Right renal cortex interstitium (tissue), 3 donors: Measurements from ENCODE around the gene F7. TPM values are rescaled to one million over a fixed set of nuclear protein-coding genes. Genes with fewer than 3 reads are reported as not detected.
"Not testable (repeated sequence)": the region's sequence is repeated elsewhere in the genome, so short reads cannot be mapped to it uniquely, and the experiment has no call there.

Experiments used
- DNase-seq, 3 donors: peaks; one replicate each; pipeline ENCODE4 v3.0.0-alpha.2; 2013; ENCODE audit warnings: low read depth in 3 of 3, low spot score in 2 of 3
- polyA plus RNA-seq, 3 donors: library from polyadenylated mRNA; unstranded; fragments of 120-200 nt; gene quantifications; one replicate each; pipeline ENCODE4 v1.2.1, GENCODE V29; 2013; ENCODE audit not compliant: insufficient read length in 3 of 3

Gene F7
- polyA plus RNA-seq, 3 donors = 2.6 to 4.5 (median 3.2) TPM

DNA sequence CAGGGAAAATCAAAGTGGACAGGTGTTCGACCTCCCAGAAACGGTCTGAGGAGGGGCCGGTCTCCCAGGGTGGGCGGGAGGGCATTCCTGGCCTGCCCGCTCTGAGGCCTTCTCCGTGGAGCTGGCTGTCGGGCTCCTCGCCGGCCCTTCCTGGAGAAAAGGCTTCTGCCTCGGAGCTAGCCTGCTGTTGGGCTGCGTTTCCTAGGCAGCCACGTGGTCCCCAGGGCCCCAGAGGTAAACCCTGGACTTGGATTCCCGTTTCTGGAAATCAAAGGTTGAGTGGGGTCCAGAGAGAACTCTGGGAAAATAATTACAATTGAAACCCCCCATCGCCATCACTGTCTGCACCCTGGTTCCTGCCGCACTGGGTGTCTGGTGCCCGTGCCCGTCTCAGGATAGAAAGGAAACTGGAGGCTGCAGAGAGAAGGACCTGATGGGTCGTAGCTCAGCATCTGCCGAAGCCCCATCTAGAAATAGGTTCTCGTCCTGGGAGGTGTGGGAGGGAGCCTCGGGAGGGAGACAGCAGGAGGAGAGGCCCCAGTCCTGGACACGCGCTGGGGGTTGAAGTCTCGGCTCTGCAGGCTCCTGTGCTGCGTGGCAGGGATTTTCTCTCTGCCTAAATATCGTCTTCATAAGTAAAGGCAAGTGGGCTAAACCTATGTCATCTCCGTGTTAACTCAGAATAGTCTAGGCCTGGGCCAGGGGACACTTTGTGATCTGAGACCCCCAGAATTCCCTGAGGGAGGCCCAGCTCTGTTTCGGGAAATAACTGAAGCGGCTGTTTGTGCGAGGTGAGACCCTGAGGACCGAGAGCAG, 45.2 kb downstream of the F7 start:
- DNase-seq = no peak

DNA sequence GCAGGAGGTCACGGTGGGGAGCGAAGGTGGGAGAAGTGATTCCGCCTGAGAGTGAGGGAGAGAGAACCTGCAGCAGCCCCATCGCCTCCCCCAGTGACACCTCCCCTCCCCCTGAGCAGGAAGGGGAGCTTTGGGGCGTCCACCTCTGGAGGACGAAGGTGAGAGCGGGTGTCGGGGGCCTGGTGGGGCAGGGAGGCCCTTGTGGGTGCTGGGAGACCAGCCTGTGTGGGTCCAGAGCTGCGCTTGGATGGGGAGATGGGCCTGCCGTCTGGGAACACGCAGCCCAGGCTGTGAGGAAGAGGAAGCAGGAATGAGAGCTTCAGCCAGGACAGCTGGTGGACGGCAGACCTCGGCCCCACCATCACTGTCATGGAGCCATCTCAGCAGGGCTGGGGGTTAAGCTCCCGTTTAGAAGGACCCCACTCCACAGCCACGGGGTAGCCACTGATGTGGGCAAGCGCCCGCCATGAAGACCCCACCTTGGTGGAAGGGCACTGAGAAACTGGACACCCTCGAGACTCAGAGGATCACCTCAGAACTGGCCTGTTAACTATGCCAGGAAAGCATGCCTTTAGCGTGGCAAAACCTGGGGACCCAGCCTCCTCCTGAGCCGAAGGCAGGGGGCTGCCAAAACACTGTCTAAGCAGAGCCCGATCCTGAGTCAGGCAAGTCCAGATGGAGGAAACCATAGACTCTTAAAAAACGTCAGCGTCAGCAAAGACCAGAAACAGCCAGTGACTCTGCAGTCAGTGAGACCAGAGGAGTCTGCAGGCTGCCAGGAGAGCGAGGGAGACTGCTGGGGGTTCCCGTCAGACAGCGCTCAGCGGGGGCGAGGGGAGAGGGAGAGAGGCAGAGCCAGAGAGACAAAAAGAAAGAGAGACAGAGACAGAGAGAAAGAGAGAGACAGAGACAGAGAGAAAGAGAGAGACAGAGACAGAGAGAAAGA, 46.4 kb downstream of the F7 start:
- no peak for DNase-seq

DNA sequence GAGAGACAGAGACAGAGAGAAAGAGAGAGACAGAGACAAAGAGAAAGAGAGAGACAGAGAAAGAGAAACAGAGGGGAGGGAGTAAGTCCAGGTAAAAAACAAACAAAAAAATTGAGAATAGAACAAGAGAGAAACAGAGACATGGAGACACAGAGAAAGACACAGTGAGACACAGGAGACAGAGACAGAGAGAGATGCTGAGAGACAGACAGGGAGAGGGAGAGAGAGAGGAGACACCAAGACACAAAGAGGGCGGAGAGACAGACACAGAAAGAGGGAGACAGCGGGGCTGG, 47.0 kb downstream of the F7 start:
- no peak for DNase-seq

DNA sequence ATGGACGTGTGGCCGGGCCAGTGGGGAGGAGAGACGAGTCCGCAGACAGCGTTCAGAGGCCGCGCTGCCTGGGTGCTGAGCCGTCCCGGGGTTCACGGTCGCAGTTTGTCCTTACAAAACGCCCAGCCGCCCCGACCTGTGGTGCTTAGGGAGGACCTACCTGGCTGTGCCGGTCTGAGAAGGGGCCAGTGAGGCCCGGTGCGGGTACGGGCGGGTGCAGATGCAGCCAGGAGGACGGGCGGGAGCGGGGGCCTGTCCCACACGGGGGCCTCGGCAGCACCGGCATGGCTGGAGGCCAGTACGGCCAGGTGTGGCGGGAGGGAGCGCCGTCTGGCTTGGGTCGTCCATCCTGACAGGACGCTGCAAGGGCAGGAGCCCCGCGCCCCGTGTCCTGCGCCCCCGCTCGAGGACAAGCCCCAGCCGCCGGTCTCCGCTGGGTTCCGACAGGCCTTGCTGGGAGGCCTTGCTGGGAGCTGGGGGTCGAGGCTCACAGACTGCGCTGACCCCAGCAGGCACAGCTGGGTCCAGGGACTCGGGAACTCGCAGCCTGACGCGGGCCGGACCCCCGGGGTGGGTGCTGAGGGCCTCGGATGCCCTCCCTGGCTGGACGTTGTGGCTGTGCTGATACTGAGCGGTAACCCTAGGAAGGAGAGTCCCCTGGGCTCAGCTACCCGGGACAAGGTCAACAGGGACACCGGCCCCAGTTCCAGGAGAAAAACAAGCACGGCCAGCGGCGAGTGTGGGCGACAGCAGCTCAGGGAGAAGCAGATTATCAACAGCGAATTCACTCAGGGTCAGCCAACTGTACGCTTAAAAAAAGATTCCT, 47.6 kb downstream of the F7 start:
- no peak for DNase-seq

DNA sequence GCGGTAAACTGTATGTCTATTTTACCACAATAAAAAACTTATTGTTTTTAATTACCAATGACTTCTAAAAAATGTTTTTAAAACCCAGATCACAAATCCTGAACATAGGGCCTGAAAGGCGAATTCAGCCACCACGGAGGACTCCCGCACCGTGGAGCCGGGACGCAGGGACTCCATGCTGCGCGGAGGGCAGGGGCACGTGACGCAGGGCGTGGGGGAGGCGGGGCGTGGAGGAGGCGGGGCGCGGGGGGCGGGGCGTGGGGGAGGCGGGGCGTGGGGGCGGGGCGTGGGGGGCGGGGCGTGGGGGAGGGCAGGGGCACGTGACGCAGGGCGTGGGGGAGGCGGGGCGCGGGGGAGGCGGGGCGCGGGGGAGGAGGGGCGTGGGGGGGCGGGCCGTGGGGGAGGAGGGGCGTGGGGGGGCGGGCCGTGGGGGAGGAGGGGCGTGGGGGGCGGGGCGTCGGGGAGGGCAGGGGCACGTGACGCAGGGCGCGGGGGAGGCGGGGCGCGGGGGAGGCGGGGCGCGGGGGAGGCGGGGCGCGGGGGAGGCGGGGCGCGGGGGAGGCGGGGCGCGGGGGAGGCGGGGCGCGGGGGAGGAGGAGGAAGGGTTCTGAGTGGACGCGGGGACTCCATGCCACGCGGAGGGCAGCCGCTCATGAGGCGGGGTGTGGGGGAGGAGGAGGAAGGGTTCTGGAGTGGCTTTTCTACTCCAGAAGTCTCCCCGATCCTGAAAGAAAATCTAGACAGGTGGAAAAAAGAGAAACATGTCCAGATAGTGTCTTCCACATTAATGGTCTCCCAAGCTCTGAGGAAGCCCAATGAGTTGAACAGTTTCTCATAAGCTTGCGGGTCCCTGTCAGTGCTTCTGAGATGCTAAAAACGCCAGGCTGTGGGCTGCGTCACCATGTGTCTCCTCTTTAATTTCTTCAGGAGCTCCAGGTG, 48.5 kb downstream of the F7 start:
- no peak for DNase-seq

DNA sequence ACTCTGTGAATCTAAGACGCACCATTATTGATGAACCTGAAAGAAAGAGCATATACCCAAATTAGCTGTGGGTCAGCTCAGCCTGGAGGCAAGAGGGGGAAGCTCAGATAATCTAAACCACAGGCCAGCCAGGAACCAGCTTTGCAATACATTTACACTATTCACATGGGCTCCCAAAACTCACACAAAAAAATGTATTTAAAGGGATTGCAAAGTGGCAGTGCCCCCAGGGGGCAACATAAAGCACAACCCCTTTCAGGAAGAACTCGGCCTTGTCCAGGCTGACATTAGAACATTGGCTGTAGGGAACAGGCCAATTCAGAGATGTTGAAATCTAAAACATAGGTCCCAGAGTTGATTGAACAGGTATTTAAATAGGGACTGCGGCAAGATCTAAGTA, 49.6 kb downstream of the F7 start:
- DNase-seq = no peak

DNA sequence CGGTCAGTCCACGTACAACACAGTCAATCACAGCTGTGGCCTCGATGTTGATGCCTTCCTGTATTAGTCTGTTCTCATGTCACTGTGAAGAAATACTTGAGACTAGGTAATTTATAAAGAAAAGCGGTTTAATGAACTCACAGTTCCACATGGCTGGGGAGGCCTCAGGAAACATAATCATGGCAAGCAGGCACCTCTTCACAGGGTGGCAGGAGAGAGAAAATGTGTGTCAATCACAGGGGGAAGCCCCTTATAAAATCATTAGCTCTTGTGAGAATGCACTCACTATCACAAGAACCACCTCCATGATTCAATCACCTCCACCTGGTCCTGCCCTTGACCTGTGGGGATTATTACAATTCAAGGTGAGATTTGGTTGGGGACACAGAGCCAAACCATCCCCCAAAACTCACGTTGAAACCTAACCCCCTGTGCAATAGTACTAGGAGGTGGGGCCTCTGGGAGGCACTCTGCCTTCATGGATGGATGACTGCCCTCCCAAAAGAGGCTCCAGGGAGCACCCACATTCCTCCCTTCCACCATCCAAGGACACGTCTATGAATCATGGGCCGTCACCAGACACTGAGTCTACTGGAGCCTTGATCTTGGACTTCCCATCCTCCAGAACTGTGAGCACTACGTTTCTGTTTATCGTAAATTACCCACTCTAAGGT, 50.5 kb downstream of the F7 start:
- no peak for DNase-seq

DNA sequence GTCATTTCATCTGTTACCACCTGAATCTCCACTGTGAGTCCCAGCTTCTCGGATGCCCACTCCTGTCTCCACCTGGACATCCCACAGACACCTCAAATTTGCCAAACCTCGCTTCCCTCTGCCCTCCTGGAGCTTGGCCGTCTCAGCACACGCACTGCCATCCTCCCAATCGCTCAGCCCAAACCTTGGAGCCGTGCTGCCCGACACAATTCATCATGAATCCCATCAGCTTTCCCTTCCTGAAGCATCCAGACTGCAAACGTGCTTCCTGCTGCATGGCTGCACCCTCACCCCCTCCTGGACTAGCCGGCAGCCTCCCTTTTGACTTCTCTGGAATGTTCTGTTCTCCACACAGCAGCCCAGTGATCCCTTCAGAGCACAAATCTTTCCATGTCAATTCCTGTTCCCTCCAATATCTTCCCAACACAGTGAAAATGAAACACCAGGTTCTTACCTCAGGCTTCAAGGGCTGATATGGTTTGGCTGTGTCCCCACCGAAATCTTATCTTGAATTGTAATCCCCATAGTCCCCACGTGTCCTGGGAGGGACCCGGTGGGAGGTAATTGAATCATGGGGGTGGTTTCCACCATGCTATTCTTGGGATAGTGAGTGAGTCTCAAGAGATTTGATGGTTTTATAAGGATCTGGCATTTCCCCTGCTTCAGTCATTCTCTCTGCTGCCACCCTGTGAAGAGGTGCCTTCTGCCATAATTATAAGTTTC, 51.8 kb downstream of the F7 start:
- DNase-seq = no peak

DNA sequence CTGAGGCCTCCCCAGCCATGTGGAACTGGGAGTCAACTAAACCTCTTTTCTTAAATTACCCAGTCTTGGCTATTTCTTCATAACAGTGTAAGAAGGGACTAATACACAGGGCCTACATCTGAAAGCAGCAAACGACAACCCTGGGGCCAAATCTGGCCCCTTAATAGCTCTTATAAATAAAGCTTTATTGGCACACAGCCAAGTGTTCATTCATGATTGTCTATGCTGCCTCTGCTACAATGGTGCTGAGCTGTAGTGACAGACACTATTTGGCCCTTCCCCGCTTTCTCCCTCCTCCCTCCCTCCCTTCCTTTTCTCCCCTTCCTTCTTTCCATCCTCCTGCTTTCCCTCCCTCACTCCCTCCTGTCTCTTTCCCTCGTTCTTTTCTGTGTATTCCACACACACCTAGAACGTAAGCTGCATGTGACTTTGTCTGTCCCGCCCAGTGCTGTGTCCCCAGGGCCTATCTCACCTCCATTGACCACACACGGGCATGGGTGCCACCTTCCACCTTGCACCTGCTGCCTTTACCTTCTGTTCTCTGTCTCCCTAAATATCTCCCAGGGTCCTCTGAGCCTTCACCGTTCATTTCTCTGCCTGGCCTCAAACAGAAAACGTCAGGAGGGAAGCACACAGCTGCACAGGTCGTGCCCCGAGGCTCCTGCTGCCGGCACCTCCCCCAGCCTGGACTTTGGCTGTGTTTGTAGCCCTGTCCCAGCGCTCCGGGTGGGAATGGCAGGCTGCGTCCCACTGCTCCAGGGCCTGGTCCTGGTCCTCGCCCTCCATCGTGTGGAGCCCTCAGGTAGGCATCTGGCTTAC, 52.5 kb downstream of the F7 start, which contains the start of gene PROZ:
PROZ (plus strand) TSS at position 720 of the 819 bp plus-strand sequence; CDS start at position 733, 13 bp downstream.
- DNase-seq = no peak

DNA sequence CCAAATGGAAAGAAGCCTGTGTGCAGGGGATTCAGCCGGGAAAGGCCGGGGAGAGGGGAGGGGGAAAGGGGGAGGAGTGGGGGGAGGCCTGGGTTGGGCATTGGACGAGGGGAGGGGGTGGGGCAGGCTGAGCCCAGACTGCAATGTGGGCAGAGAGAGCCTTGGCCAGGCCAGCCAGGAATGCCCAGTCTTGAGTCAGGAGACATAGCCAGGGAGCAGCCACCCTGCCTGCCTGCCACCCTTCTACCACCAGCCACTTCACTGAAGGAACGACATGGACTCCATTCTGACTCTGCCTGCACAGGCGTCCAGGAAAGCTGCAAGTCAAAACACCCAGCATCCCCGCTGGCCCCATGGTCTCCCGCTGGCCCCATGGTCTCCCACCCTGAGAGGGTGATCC, 53.4 kb downstream of the F7 start:
- no peak for DNase-seq

DNA sequence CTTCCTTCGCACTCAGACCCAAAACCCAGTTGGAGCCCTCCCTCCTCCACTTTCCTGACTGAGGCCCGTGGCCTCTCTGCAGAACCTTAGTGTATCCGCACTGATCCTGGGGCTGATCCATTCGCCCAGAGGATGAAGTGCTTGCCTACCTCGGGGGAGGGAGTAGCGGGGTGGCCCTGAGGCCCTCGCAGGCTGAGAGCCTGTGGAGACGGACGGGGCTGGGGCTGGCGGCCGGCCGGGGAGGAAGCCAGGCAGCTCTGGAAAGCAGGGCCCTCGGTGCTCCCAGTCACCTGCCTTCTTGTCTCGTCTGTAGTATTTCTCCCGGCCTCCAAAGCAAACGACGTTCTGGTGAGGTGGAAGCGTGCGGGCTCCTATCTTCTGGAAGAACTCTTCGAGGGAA, 54.1 kb downstream of the F7 start:
- DNase-seq = no peak

DNA sequence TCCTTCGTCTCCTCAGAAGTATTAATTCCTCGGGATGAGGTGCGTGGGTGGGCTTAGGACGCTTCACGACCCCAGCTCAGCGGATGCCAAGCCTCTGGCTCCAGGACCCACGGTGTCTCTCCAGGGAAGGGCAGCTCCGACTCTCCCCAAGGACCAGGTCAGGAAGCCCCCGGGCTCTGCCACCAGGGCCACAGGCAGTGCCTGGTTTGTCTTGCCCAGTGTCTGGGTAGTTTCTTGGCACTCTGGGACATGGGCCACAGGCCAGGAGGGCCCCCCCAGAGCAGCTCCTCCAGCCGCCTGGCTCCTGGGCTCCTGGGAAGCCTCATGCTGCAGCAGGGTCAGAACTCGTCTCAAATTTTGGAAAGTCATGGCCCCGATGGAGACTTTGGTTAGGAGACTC, 55.4 kb downstream of the F7 start:
- DNase-seq = no peak

DNA sequence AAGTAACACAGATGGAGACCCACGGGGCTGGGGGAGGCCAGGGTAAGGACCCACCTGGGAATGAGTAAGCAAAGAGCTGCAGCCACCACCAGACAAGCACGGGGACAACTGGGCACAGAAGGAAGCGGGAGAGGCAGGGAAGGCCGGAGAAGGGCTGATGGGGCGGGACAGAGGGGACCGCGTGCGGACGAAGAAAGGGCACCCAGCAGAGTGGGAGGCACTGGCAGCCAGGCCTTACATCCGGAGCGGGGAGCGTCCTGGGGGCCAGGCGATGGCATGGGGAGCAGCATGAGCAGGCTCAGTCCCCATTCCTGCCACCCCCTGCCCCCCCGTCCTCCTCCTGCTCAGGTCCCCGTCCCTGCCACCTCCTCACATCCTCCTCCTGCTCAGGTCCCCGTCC, 55.8 kb downstream of the F7 start:
- no peak for DNase-seq

DNA sequence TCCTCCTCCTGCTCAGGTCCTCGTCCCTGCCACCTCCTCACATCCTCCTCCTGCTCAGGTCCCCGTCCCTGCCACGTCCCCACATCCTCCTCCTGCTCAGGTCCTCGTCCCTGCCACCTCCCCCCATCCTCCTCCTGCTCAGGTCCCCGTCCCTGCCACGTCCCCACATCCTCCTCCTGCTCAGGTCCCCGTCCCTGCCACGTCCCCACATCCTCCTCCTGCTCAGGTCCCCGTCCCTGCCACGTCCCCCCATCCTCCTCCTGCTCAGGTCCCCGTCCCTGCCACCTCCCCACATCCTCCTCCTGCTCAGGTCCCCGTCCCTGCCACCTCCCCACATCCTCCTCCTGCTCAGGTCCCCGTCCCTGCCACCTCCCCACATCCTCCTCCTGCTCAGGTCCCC, 56.4 kb downstream of the F7 start:
- DNase-seq = not testable (repeated sequence)

DNA sequence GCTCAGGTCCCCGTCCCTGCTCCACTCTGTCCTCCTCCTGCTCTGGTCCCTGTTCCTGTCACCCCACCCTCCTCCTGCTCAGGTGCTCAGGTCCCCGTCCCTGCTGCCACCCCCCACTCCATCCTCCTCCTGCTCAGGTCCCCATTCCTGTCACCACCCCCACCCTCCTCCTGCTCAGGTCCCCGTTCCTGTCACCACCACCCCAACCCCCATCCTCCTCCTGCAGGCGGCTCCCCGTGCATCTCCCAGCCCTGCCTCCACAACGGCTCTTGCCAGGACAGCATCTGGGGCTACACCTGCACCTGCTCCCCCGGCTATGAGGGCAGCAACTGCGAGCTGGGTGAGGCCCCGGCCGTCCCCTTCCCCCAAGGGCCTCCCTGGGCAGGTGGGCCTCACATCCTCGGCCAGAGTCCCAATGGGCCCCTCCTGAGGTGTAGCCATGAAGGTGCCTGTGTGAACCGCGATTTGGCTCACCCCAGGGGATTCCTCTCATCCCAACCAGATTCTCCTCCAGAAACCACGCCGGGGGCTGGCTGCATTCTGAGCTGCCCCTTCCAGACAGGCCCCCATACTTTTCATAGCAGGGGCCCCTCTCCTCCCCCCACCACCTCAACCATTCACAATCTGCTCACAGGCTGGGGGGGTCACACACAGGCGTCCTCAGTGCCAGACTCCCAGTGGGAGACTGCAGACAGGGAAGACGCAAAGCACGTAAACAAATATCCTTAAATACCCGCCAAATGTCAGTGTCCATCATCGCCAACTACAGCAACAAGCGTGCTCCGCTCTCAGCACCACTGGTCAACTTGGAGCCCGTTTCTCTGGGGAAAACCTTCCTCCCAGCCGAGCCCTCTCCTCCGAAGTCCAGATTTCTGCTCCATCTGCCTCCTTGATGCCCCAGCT, 57.4 kb downstream of the F7 start:
- no peak for DNase-seq

DNA sequence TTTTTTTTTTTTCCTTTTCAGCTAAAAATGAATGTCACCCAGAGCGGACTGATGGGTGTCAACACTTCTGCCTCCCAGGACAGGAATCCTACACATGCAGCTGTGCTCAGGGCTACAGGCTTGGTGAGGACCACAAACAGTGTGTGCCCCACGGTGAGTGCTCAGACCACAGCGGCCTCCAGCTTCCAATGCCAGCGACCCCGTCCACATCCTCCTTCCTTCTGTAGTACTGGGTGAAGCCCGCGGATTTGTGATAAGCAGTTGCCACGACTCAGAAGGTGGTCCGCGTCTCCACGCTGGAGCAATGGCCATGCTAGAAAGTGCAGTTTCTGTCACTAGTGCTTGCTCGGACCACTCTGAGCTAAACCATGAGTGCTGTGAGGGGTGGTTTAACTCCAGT, 58.9 kb downstream of the F7 start:
- no peak for DNase-seq

DNA sequence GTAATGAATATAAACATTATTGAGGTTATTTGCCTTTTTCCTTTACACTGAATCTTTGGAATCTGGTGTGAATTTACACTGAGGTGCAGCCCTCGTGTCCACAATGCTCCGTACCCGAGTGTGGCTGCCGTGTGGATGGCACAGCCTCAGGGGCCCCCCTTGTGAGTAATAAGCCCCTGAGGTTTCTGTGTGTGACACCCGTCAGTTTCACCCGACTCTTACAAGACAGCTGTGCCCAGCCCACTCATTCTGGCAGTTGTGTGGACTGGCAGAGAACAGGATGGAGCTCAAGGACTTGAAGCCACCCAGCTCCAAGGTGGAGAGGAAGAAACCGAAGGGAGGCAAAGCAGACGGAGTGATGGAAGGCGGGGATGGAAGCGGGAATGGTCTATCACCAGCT, 60.7 kb downstream of the F7 start:
- no peak for DNase-seq
